IPS-20b (cell line): Measurements from ENCODE around the gene ST6GAL1.
"Not testable (repeated sequence)": the region's sequence is repeated elsewhere in the genome, so short reads cannot be mapped to it uniquely, and the experiment has no call there.

Experiments used
- H3K27ac ChIP-seq: one replicate; pipeline ENCODE4 v1.5.1; 2013; ENCODE audit warnings: low read length
- H3K27me3 ChIP-seq: 2 replicates; pipeline ENCODE4 v1.6.1; 2013; ENCODE audit warnings: mild to moderate bottlenecking, low read length, inconsistent platforms; ENCODE audit not compliant: insufficient read depth
- H3K36me3 ChIP-seq: 2 replicates; pipeline ENCODE4 v1.6.1; 2013; ENCODE audit warnings: low read depth, mild to moderate bottlenecking, inconsistent platforms, low read length, moderate library complexity; ENCODE audit not compliant: insufficient read depth
- H3K4me1 ChIP-seq: 2 replicates; pipeline ENCODE4 v1.6.1; 2013; ENCODE audit warnings: mild to moderate bottlenecking, control low read depth, inconsistent platforms, low read length, moderate library complexity; ENCODE audit not compliant: insufficient read depth
- H3K4me3 ChIP-seq: 2 replicates; pipeline ENCODE4 v1.5.1; 2013; ENCODE audit warnings: mild to moderate bottlenecking, low read length, inconsistent platforms
- H3K9ac ChIP-seq: 2 replicates; pipeline ENCODE4 v1.6.1; 2013; ENCODE audit warnings: low read depth, mild to moderate bottlenecking, inconsistent platforms, low read length, moderate library complexity
- H3K9me3 ChIP-seq: 2 replicates; pipeline ENCODE4 v1.6.1; 2013; ENCODE audit warnings: mild to moderate bottlenecking, low read depth, low read length, inconsistent platforms; ENCODE audit not compliant: insufficient read depth

Gene ST6GAL1

DNA sequence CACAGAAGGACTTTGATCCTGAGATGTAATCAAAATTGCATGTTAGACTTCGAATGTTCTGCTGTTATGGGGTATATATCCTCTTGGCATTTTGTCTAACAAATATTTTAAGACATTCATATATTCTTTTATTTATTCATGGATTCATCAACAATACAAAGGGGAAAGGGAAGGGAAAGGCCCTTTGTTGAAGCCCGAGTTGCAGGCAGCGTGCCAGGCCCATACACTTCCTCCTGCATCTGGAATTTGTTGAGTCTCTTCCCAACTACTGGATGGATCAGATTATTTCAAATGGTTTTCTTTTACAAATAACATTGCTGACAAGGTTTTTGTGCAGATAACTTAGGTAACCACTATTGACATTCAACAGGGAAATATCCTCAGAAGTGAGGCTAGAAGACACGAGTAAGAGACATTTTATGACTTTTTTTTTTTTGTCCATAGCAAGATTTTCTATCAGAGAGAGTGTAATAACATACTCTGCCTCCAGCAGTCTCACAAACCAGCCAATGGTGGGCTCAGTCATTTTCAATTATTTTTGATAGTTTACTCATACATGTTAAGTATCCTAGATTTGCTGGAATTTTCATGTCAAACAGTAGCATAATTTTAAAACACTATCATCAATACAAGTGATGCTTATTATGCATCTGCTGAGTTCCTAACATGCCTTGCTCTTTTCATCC, 114.7 kb downstream of the ST6GAL1 start:
- Histone ChIP-seq H3K27ac (no peak overlapping the region), H3K27me3 (no peaks in the 10 kb centered on the region), H3K36me3 (peaks cover 81% of the 10 kb centered on the region)

DNA sequence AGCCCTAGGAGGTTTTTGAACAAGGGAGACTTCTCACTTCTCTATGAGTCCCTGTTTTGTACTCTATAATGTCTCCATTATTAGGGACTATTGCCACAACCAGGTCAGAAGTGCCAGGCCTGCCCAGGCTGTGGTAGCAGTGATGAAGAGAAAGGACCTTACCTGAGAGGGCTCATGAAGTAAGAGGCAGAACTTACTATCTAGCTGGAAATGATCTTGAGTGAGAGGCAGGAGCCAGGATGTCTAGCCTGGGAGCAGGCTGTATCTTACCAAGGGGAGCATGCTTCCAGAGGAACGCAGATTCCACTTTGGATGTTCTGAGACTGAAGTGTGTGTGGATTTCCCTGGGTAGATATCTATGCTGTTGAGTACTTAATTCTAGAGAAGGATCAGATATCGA, 115.7 kb downstream of the ST6GAL1 start:
- Histone ChIP-seq H3K9ac (no peak overlapping the region), H3K27me3 (no peaks in the 10 kb centered on the region), H3K4me3 (no peak overlapping the region), H3K36me3 (peaks cover 81% of the 10 kb centered on the region), H3K9me3 (no peaks in the 10 kb centered on the region), H3K4me1 (no peaks in the 10 kb centered on the region), H3K27ac (no peak overlapping the region)

More for the DNA sequence above, 114.7 kb downstream of the ST6GAL1 start:
- no peaks in the 10 kb centered on the region for H3K4me1 ChIP-seq
- H3K9me3 ChIP-seq, result no peaks in the 10 kb centered on the region
- no peak overlapping the region for H3K4me3 ChIP-seq
- H3K9ac ChIP-seq, result no peak overlapping the region

DNA sequence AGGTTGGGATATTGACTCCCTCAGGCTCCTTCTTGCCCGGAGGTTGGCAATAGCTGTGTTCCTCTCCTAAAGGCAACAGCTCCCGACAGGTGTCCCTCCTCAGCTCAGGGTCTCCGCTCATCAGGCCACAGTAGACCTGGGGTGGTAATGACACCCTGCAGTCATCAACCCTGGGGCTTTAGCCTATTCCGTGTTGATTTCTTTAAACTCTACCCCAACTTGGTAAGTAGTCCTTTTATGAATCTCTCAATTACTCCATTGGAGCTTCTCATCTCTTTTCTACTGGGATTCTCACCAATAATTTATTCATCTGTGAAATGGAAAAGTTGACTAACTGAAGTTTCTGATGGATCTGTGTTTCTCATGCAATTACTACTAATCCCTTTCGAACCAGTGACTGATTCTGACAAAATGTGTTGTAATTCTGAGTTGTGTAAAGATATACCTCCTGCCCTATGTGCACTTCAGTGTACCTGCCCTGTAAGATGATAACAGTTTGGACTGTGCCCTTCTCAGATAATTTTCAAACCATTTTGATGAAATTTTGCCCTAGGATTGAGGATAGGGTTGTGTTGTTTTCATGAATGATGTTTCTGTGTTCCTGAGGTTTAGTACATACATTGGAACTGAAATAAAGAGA, 119.3 kb downstream of the ST6GAL1 start:
- Histone ChIP-seq H3K27me3 (no peaks in the 10 kb centered on the region), H3K4me3 (no peak overlapping the region), H3K36me3 (peaks cover 61% of the 10 kb centered on the region), H3K27ac (no peak overlapping the region), H3K9ac (no peak overlapping the region), H3K4me1 (no peaks in the 10 kb centered on the region), H3K9me3 (no peaks in the 10 kb centered on the region; the same call in 1 of the 2 replicates)

DNA sequence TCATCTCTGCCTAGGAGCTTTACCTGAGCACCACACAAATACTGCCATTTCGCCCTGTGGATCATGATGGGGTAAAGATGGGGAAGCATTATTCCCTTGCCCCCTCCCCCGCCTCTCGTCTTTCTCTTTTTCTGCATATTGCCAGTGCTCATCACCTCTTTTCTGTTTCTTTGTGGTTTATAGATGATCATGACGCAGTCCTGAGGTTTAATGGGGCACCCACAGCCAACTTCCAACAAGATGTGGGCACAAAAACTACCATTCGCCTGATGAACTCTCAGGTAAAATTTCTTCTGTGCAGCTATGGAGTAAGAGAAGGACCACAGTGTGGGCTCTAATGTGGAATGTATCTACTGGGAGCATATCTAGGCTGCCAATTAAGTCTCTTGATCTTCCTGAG, 120.7 kb downstream of the ST6GAL1 start:
- no peaks in the 10 kb centered on the region for H3K4me1 ChIP-seq

DNA sequence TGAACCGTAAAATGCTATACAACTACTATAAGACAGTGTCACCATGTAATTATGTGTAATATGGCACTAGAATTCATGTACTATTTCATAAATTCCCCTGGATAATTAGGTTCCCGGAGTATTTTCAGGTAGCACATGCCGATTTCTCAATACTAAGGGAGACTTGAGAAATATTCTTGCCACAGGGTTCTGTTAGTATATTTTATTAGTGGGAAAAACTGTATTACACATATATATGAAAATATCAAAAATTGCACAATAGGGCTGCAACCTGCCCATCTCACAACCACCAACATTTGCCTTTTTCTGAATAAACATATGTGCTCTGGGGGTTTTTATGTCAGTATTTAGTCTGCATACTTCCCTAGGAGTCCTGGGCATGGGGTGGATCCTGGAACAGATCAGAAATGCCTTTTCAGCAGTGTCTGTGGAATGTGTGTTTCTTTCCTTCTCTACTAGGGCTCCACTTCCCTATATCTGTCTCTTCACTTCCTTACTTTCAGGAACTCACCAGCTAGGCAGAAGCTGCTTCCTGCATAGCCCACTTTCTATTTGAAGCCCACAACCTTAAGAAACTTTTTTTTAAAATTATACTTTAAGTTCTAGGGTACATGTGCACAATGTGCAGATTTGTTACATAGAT, 121.5 kb downstream of the ST6GAL1 start:
- H3K36me3 ChIP-seq, result peaks cover 58% of the 10 kb centered on the region
- H3K9ac ChIP-seq, result no peak overlapping the region
- H3K4me1 ChIP-seq, result no peaks in the 10 kb centered on the region
- H3K27me3 ChIP-seq, result no peaks in the 10 kb centered on the region
- H3K27ac ChIP-seq, result no peak overlapping the region
- H3K4me3 ChIP-seq, result no peak overlapping the region
- peaks cover 5% of the 10 kb centered on the region; the same call in 1 of the 2 replicates for H3K9me3 ChIP-seq

More for the DNA sequence above, 120.7 kb downstream of the ST6GAL1 start:
- Histone ChIP-seq H3K27ac (no peak overlapping the region), H3K9ac (no peak overlapping the region), H3K4me3 (no peak overlapping the region), H3K27me3 (no peaks in the 10 kb centered on the region), H3K9me3 (peaks cover 4% of the 10 kb centered on the region; the same call in 1 of the 2 replicates), H3K36me3 (peaks cover 56% of the 10 kb centered on the region)

DNA sequence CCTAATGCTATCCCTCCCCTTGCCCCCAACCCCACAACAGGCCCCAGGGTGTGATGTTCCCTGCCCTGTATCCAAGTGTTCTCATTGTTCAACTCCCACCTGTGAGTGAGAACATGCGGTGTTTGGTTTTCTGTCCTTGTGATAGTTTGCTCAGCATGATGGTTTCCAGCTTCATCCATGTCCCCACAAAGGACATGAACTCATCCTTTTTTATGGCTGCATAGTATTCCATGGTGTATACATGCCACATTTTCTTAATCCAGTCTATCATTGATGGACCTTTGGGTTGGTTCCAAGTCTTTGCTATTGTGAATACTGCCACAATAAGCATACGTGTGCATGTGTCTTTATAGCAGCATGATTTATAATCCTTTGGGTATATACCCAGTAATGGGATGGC, 122.1 kb downstream of the ST6GAL1 start:
- H3K27ac ChIP-seq, H3K27me3 ChIP-seq, H3K9ac ChIP-seq, H3K4me3 ChIP-seq, H3K4me1 ChIP-seq: not testable (repeated sequence)
- peaks cover 11% of the 10 kb centered on the region; the same call in 1 of the 2 replicates for H3K9me3 ChIP-seq
- H3K36me3 ChIP-seq, result peaks cover 64% of the 10 kb centered on the region

DNA sequence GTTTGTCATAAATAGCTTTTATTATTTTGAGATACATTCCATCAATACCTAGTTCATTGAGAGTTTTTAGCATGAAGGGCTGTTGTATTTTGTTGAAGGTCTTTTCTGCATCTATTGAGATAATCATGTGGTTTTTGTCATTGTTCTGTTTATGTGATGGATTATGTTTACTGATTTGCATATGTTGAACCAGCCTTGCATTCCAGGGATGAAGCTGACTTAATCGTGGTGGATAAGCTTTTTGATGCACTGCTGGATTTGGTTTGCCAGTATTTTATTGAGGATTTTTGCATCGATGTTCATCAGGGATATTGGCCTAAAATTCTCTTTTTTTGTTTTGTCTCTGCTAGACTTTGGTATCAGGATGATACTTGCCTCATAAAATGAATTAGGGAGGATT, 124.1 kb downstream of the ST6GAL1 start:
- H3K36me3 ChIP-seq, result peaks cover 74% of the 10 kb centered on the region
- H3K9me3 ChIP-seq, result peaks cover 21% of the 10 kb centered on the region; the same call in 1 of the 2 replicates
- not testable (repeated sequence) for H3K4me3 ChIP-seq, H3K27me3 ChIP-seq, H3K4me1 ChIP-seq, H3K9ac ChIP-seq, H3K27ac ChIP-seq

DNA sequence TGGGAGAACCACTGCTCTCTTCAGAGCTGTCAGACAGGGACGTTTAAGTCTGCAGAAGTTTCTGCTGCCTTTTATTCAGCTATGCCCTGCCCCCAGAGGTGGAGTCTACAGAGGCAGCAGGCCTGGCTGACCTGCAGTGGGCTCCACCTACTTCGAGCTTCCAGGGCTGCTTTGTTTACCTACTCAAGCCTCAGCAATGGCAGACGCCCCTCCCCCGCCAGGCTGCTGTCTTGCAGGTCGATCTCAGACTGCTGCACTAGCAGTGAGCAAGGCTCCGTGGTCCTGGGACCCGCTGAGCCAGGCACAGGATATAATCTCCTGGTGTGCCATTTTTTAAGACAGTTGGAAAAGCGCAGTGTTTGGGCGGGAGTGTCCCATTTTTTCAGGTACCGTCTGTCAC, 127.5 kb downstream of the ST6GAL1 start:
- not testable (repeated sequence) for H3K9ac ChIP-seq, H3K27ac ChIP-seq, H3K4me1 ChIP-seq, H3K4me3 ChIP-seq, H3K27me3 ChIP-seq
- Histone ChIP-seq H3K9me3 (peaks cover 21% of the 10 kb centered on the region; the same call in 1 of the 2 replicates), H3K36me3 (peaks cover 73% of the 10 kb centered on the region)

DNA sequence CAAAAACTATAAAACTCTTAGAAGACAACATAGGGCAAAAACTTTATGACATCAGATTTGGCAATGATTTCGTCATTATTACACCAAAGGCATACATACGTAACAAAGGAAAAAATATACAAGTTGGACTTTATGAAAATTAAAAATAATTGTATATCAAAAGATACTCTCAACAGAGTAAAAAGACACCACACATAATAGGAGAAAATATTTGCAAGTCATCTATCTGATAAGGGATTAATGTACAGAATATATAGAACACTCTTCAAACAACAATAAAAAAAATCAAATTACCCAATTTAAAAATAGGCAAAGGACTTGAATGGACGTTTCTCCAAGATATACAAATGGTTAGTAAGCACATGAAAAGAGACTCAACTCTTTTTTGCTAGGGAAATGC, 131.4 kb downstream of the ST6GAL1 start:
- Histone ChIP-seq H3K9me3 (peaks cover 16% of the 10 kb centered on the region; the same call in 1 of the 2 replicates), H3K27ac (no peak overlapping the region), H3K27me3 (no peaks in the 10 kb centered on the region), H3K4me1 (peaks cover 17% of the 10 kb centered on the region; the same call in 1 of the 2 replicates), H3K36me3 (peaks cover 55% of the 10 kb centered on the region), H3K9ac (no peak overlapping the region), H3K4me3 (no peak overlapping the region)

DNA sequence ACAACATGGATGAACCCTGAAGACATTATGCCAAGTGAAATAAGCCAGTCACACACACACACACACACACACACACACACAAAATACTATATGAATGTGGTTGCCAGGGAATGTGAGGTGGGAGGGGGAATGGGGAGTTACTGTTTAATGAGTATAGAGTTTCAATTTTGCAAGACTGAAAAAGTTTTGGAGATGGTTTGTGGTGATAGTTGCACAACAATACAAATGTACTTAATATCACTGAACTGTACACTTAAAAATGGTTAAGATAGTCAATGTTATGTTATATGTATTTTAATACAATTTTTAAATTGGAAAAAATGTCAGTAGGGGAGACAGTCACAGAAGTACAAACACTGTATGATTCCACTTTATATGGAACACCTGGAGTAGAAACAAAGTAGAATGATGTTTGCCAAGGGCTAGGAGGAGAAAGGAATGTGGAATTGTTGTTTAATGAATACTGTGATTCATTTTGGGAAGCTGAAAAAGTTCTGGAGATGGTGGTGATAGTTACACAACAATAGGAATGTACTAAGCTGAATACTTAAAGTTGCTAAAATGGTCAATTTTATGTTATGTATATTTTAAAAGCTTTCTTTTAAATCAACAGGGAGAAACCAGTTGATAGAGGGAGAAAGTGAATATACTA, 132.3 kb downstream of the ST6GAL1 start:
- peaks cover 50% of the 10 kb centered on the region for H3K36me3 ChIP-seq
- H3K4me1 ChIP-seq, result peaks cover 17% of the 10 kb centered on the region; the same call in 1 of the 2 replicates
- H3K4me3 ChIP-seq, result no peak overlapping the region
- H3K27me3 ChIP-seq, result no peaks in the 10 kb centered on the region
- no peak overlapping the region for H3K9ac ChIP-seq
- H3K27ac ChIP-seq, result no peak overlapping the region
- peaks cover 8% of the 10 kb centered on the region; the same call in 1 of the 2 replicates for H3K9me3 ChIP-seq

DNA sequence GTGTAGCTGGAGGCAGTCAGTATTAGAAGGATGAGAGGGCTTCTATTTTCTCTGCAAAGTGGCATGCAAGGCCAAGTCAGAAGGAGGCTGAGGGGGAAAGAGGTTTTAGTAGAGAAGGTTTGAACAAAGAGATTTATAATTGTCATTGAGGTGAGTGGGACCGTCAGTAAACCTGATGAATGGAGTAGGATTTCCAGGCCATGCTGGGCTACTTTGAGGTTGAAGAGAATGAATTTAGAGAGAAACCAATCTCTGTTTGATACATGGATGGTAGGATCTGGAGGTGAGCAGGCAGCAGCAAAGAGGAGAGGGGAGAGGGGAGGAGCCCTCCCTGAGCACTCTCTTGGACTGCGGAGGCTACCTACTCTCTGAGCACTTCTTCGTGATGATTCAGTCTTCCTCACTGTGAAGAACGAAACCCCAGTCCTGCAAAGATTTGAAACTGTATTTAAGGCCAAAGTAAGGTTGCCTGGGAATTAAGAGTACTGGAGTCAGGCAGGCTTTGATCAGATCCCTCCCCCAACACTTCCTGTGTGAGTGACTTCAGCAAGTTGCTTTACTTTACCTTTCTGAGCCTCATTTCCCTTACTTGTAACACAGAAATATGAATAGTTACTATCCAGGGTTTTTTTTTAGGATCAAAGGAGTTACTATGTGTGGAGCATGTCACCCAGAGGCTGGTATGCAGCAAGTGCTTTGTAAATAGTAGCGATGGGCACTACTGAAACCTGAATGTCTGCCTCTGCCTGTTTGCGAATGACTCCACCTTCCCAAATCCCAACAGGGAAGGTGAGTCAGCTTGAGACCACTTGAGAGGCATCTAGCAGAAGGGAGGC, 133.2 kb downstream of the ST6GAL1 start:
- no peaks in the 10 kb centered on the region for H3K27me3 ChIP-seq
- no peak overlapping the region for H3K27ac ChIP-seq
- peaks cover 17% of the 10 kb centered on the region; the same call in 1 of the 2 replicates for H3K4me1 ChIP-seq
- H3K36me3 ChIP-seq, result peaks cover 46% of the 10 kb centered on the region
- H3K9ac ChIP-seq, result no peak overlapping the region
- no peak overlapping the region for H3K4me3 ChIP-seq
- H3K9me3 ChIP-seq, result no peaks in the 10 kb centered on the region
